ENCODE results near the gene FBXW5.

Gene FBXW5

GRCh38 chr9:136942881-136943230 is 1.7 kb downstream of the FBXW5 start:
- ATAC-seq: no peak
- TF ChIP-seq CSDC2 (CRISPR knock-in tag; IDR thresholded peaks at IDR 0.05) (no peak), SNAI2 (CRISPR knock-in tag; IDR thresholded peaks at IDR 0.05) (no peak), TCF4 (CRISPR knock-in tag; IDR thresholded peaks at IDR 0.05; ENCODE audit: borderline replicate concordance) (no peak), POU6F1 (CRISPR knock-in tag; IDR thresholded peaks at IDR 0.05; ENCODE audit: borderline replicate concordance, low read depth) (no peak), ZNF70 (CRISPR knock-in tag; IDR thresholded peaks at IDR 0.05) (no peak), RARB (CRISPR knock-in tag; IDR thresholded peaks at IDR 0.05) (no peak), TSHZ2 (CRISPR knock-in tag; IDR thresholded peaks at IDR 0.05) (no peak), GLIS3 (CRISPR knock-in tag; IDR thresholded peaks at IDR 0.05) (no peak), ZFP3 (CRISPR knock-in tag; IDR thresholded peaks at IDR 0.05) (no peak), ZFP30 (CRISPR knock-in tag; IDR thresholded peaks at IDR 0.05) (no peak)

GRCh38 chr9:136942112-136942880 is 2.2 kb downstream of the FBXW5 start:
- TF ChIP-seq BACH2 (CRISPR knock-in tag; IDR thresholded peaks at IDR 0.05; ENCODE audit: borderline replicate concordance): no peak
- no peak for TF ChIP-seq ISL1 (CRISPR knock-in tag; IDR thresholded peaks at IDR 0.05)
- TF ChIP-seq RARB (CRISPR knock-in tag; IDR thresholded peaks at IDR 0.05): no peak
- TF ChIP-seq TOX (CRISPR knock-in tag; IDR thresholded peaks at IDR 0.05; ENCODE audit: borderline replicate concordance): no peak
- no peak for TF ChIP-seq ZFP3 (CRISPR knock-in tag; IDR thresholded peaks at IDR 0.05)
- TF ChIP-seq CREB5 (CRISPR knock-in tag; IDR thresholded peaks at IDR 0.05; ENCODE audit: low read depth): no peak
- no peak for TF ChIP-seq ZNF565 (CRISPR knock-in tag; conservative IDR thresholded peaks at IDR 0.05; ENCODE audit: low read depth)
- TF ChIP-seq ESRRG (CRISPR knock-in tag; IDR thresholded peaks at IDR 0.05): no peak
- no peak for TF ChIP-seq CSDC2 (CRISPR knock-in tag; IDR thresholded peaks at IDR 0.05)
- TF ChIP-seq PPARA (CRISPR knock-in tag; IDR thresholded peaks at IDR 0.05; ENCODE audit: borderline replicate concordance): no peak
- TF ChIP-seq SNAI2 (CRISPR knock-in tag; IDR thresholded peaks at IDR 0.05): no peak
- no peak for TF ChIP-seq ZNF8 (CRISPR knock-in tag; IDR thresholded peaks at IDR 0.05)
- ATAC-seq: no peak

- TF ChIP-seq GLIS3 (CRISPR knock-in tag; IDR thresholded peaks at IDR 0.05) (no peak), CSRNP3 (CRISPR knock-in tag; IDR thresholded peaks at IDR 0.05) (no peak), ARNTL (CRISPR knock-in tag; IDR thresholded peaks at IDR 0.05; ENCODE audit: borderline replicate concordance, low read depth) (no peak)
- ATAC-seq: no peak
These were observed 3.1 kb downstream of the FBXW5 start for GRCh38 chr9:136941231-136942111.

Data from SK-N-SH treated with all-trans-retinoic acid at 6 μM for 48 hours (cell line).